Glutamatergic neuron (in vitro differentiated cells): ENCODE measurements around the gene ZNF445. TPM values are rescaled to one million over a fixed set of nuclear protein-coding genes. Genes with fewer than 3 reads are reported as not detected.

Source experiments
- DNase-seq: peaks from one replicate; pipeline ENCODE4 v3.0.0; 2022
- H3K27ac Mint-ChIP-seq: one replicate; pipeline ENCODE4 v1.8.0; 2020; ENCODE audit warnings: mild to moderate bottlenecking, mixed read lengths, inconsistent platforms; ENCODE audit not compliant: unreplicated experiment
- H3K27me3 Mint-ChIP-seq: one replicate; pipeline ENCODE4 v1.8.0; 2020; ENCODE audit warnings: mild to moderate bottlenecking, moderate library complexity, mixed read lengths, inconsistent platforms; ENCODE audit not compliant: unreplicated experiment
- H3K36me3 Mint-ChIP-seq: one replicate; pipeline ENCODE4 v1.8.0; 2020; ENCODE audit warnings: mild to moderate bottlenecking, mixed read lengths, inconsistent platforms; ENCODE audit not compliant: unreplicated experiment
- H3K4me1 Mint-ChIP-seq: one replicate; pipeline ENCODE4 v1.8.0; 2020; ENCODE audit warnings: mild to moderate bottlenecking, low read depth, mixed read lengths, inconsistent platforms; ENCODE audit not compliant: unreplicated experiment
- H3K4me3 Mint-ChIP-seq: one replicate; pipeline ENCODE4 v1.8.0; 2020; ENCODE audit warnings: mild to moderate bottlenecking, mixed read lengths, inconsistent platforms; ENCODE audit not compliant: unreplicated experiment
- H3K9me3 Mint-ChIP-seq: one replicate; pipeline ENCODE4 v1.8.0; 2020; ENCODE audit warnings: mild to moderate bottlenecking, moderate library complexity, mixed read lengths, inconsistent platforms; ENCODE audit not compliant: unreplicated experiment
- total RNA-seq: library from RNA; stranded (reverse); fragmentation: NEBNext Ultra II Directional; extraction: Animal tissue kit (Norgen Biotek cat#: 25700); gene quantifications from one replicate; pipeline ENCODE4 v1.2.1, GENCODE V29; 2021; ENCODE audit not compliant: unreplicated experiment
- TF ChIP-seq, protein P1 (sequence below): fragments of 200-600 bp; sonication (generic); IDR thresholded peaks from one replicate; pipeline ENCODE4 v1.5.0; 2021; ENCODE audit not compliant: partially characterized antibody, unreplicated experiment

Gene ZNF445
- total RNA-seq, 1 donor from 2014 or later: 66.8 TPM

DNA sequence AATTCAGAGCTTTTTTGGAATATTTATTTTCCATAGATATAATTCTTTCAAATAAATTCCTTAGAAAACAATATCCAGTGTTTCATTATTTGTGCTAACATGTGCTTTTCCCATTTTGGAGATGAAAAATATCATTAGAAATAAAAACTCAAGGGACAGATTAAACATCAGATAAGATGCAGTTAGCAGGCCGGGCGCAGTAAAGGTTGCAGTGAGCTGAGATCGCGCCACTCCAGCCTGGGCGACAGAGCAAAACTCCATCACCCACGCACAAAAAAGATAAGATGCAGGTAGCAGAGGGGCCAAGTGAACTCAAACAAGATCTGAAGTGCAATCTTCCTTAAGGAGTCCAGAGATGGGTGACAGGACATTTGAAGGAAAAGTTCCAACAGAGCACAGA is 48.0 kb downstream of the ZNF445 start:
- no peak for DNase-seq
- no peaks in the 10 kb centered on the region for H3K36me3 Mint-ChIP-seq
- TF ChIP-seq, protein P1, sequence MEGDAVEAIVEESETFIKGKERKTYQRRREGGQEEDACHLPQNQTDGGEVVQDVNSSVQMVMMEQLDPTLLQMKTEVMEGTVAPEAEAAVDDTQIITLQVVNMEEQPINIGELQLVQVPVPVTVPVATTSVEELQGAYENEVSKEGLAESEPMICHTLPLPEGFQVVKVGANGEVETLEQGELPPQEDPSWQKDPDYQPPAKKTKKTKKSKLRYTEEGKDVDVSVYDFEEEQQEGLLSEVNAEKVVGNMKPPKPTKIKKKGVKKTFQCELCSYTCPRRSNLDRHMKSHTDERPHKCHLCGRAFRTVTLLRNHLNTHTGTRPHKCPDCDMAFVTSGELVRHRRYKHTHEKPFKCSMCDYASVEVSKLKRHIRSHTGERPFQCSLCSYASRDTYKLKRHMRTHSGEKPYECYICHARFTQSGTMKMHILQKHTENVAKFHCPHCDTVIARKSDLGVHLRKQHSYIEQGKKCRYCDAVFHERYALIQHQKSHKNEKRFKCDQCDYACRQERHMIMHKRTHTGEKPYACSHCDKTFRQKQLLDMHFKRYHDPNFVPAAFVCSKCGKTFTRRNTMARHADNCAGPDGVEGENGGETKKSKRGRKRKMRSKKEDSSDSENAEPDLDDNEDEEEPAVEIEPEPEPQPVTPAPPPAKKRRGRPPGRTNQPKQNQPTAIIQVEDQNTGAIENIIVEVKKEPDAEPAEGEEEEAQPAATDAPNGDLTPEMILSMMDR: no peak
- H3K9me3 Mint-ChIP-seq: no peaks in the 10 kb centered on the region
- H3K27me3 Mint-ChIP-seq: peaks cover 6% of the 10 kb centered on the region
- H3K4me3 Mint-ChIP-seq: no peak overlapping the region
- no peak overlapping the region for H3K27ac Mint-ChIP-seq
- H3K4me1 Mint-ChIP-seq: no peaks in the 10 kb centered on the region

GRCh38 chr3:44428910-44429309 is 48.6 kb downstream of the ZNF445 start:
- no peaks in the 10 kb centered on the region for H3K4me1 Mint-ChIP-seq
- DNase-seq: no peak
- H3K9me3 Mint-ChIP-seq: no peaks in the 10 kb centered on the region
- TF ChIP-seq, protein P1: no peak
- H3K36me3 Mint-ChIP-seq: no peaks in the 10 kb centered on the region
- no peak overlapping the region for H3K27ac Mint-ChIP-seq
- no peak overlapping the region for H3K4me3 Mint-ChIP-seq
- H3K27me3 Mint-ChIP-seq: peaks cover 6% of the 10 kb centered on the region

GRCh38 chr3:44427683-44428082 is 49.8 kb downstream of the ZNF445 start:
- no peak for DNase-seq
- H3K36me3 Mint-ChIP-seq: no peaks in the 10 kb centered on the region
- H3K4me1 Mint-ChIP-seq: no peaks in the 10 kb centered on the region
- TF ChIP-seq, protein P1: no peak
- H3K27me3 Mint-ChIP-seq: peaks cover 6% of the 10 kb centered on the region
- no peaks in the 10 kb centered on the region for H3K9me3 Mint-ChIP-seq
- no peak overlapping the region for H3K27ac Mint-ChIP-seq
- H3K4me3 Mint-ChIP-seq: no peak overlapping the region

DNA sequence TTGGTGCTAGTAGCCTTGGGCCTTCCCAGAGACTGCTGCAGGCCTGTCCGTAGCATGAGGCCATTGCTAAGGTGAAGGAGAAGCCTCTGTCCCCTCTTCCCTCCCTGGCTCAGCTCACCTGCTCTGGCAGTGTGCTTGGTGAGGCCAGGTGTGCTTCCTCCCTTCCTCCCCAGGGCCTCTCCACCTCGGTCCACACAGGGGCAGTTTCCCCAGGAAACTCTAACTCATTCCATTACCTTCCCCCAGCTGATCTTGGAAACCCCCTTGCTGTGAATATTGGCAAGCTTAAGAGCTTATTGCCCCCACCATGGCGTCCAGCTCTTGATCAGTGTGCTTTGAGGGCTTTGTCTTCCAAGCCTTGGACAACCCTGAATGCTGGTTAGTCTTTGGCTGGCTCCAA is 52.7 kb downstream of the ZNF445 start:
- Mint-ChIP-seq H3K9me3 (no peaks in the 10 kb centered on the region), H3K4me1 (no peaks in the 10 kb centered on the region), H3K4me3 (no peak overlapping the region), H3K27ac (no peak overlapping the region), H3K27me3 (peaks cover 6% of the 10 kb centered on the region), H3K36me3 (no peaks in the 10 kb centered on the region)
- DNase-seq: no peak
- TF ChIP-seq, protein P1: no peak

- H3K9me3 Mint-ChIP-seq: peaks cover 3% of the 10 kb centered on the region
- TF ChIP-seq, protein P1: no peak
- H3K36me3 Mint-ChIP-seq: peaks cover 11% of the 10 kb centered on the region
- H3K27ac Mint-ChIP-seq: no peak overlapping the region
- H3K4me1 Mint-ChIP-seq: no peaks in the 10 kb centered on the region
- no peak for DNase-seq
- H3K4me3 Mint-ChIP-seq: no peak overlapping the region
- peaks cover 13% of the 10 kb centered on the region for H3K27me3 Mint-ChIP-seq
These were observed 56.2 kb downstream of the ZNF445 start for GRCh38 chr3:44421280-44421679.
